PC-3 (cell line): ENCODE results near the gene GCLC. TPM values are rescaled to one million over a fixed set of nuclear protein-coding genes. Genes with fewer than 3 reads are reported as not detected.
"Not testable (repeated sequence)": the region's sequence is repeated elsewhere in the genome, so short reads cannot be mapped to it uniquely, and the experiment has no call there.

Source experiments
- ATAC-seq: fragments of 200-7000 bp; cut with Tn5 transposase; 2 replicates; pipeline ENCODE4 v1.9.1; 2020; ENCODE audit warnings: mild to moderate bottlenecking, moderate library complexity
- BruUV-seq: library from RNA; stranded (reverse); fragments of 400-500 nt; replicated peaks from 2 replicates; lab custom pipeline; 2021; lab: Mats Ljungman, UMichigan
- CTCF ChIA-PET: fragments of 300-600 bp; sonication (Branson Sonifier 250); formaldehyde crosslinking; loops from one replicate; lab custom pipeline; 2022; ENCODE audit warnings: antibody characterized with exemption; lab: Charles Lee
- POLR2A ChIA-PET: fragments of 300-600 bp; sonication (Branson Sonifier 250); formaldehyde crosslinking; loops from one replicate; lab custom pipeline; 2022; ENCODE audit warnings: antibody characterized with exemption; ENCODE audit not compliant: unreplicated experiment; lab: Charles Lee
- DNase-seq: peaks from one replicate; pipeline ENCODE4 v3.0.0-alpha.2; 2015
- H2AFZ ChIP-seq: fragments of 300-600 bp; sonication (generic); 2 replicates; pipeline ENCODE4 v1.6.0; 2016; ENCODE audit warnings: antibody characterized with exemption, low read length
- H3F3A ChIP-seq: fragments of 300-600 bp; sonication (generic); one replicate; pipeline ENCODE4 v1.6.0; 2017; ENCODE audit warnings: antibody characterized with exemption, low read length, control low read depth, mild to moderate bottlenecking; ENCODE audit not compliant: unreplicated experiment
- H3K27ac ChIP-seq: fragments of 300-600 bp; sonication (generic); 2 replicates; pipeline ENCODE4 v1.5.1; 2016; ENCODE audit warnings: mild to moderate bottlenecking, low read length
- H3K27me3 ChIP-seq: fragments of 300-600 bp; sonication (generic); 2 replicates; pipeline ENCODE4 v1.6.1; 2016; ENCODE audit warnings: low read length, mixed read lengths
- H3K36me3 ChIP-seq: fragments of 300-600 bp; sonication (generic); 2 replicates; pipeline ENCODE4 v1.6.1; 2016; ENCODE audit warnings: low read depth, mixed run types, low read length, mixed read lengths
- H3K4me1 ChIP-seq: fragments of 300-600 bp; sonication (generic); 2 replicates; pipeline ENCODE4 v1.5.1; 2016; ENCODE audit warnings: low read length; ENCODE audit not compliant: insufficient read depth
- H3K4me2 ChIP-seq: fragments of 300-600 bp; sonication (generic); 2 replicates; pipeline ENCODE4 v1.6.0; 2016; ENCODE audit warnings: low read length
- H3K4me3 ChIP-seq: fragments of 300-600 bp; sonication (generic); 2 replicates; pipeline ENCODE4 v1.5.1; 2016; ENCODE audit warnings: mild to moderate bottlenecking, low read length, mixed read lengths
- H3K79me2 ChIP-seq: fragments of 300-600 bp; sonication (generic); 2 replicates; pipeline ENCODE4 v1.6.1; 2017; ENCODE audit warnings: low read length, mixed read lengths
- H3K9ac ChIP-seq: fragments of 300-600 bp; sonication (generic); 2 replicates; pipeline ENCODE4 v1.6.0; 2016; ENCODE audit warnings: mild to moderate bottlenecking, low read length
- H3K9me2 ChIP-seq: fragments of 300-600 bp; sonication (generic); replicated peaks from 2 replicates; pipeline ENCODE4 v1.6.1; 2016; ENCODE audit warnings: mixed run types, low read length, mixed read lengths
- H3K9me3 ChIP-seq: fragments of 300-600 bp; sonication (generic); 2 replicates; pipeline ENCODE4 v1.6.1; 2016; ENCODE audit warnings: low read length, mixed read lengths
- H4K20me1 ChIP-seq: fragments of 300-600 bp; sonication (generic); 2 replicates; pipeline ENCODE4 v1.6.1; 2016; ENCODE audit warnings: low read length, mixed read lengths
- CTCF ChIP-seq: fragments of 300-600 bp; sonication (generic); conservative IDR thresholded peaks from 2 replicates; pipeline ENCODE4 v1.5.1; 2017; ENCODE audit warnings: antibody characterized with exemption, low read depth, mild to moderate bottlenecking, low read length
- EZH2 ChIP-seq: fragments of 300-600 bp; sonication (generic); IDR thresholded peaks from one replicate; pipeline ENCODE4 v1.6.1; 2017; ENCODE audit warnings: antibody characterized with exemption, mild to moderate bottlenecking, low read length; ENCODE audit not compliant: unreplicated experiment
- EZH2phosphoT487 ChIP-seq: fragments of 300-600 bp; sonication (generic); IDR thresholded peaks from 2 replicates; pipeline ENCODE4 v1.6.1; 2018; ENCODE audit warnings: mild to moderate bottlenecking, antibody characterized with exemption, low read length, borderline replicate concordance
- intact Hi-C: fragments of 100-400 bp; cut with micrococcal nuclease; formaldehyde crosslinking; loops from 2 replicates; pipeline ENCODE4 v1.9.0; 2023
- total RNA-seq: library from RNA; depleted of rRNA; stranded (reverse); fragments of >200 nt; gene quantifications from 2 replicates; pipeline ENCODE4 v1.2.3, GENCODE V29; 2014

The GCLC gene
- total RNA-seq, 1 experiment from 2014 or later: 50.1 TPM

GRCh38 chr6:53481323-53481722 is 63.6 kb downstream of the GCLC start:
- no peaks in the 10 kb centered on the region for H3F3A ChIP-seq
- intact Hi-C loops: loop anchor here (10.0 kb wide), 1 partner anchor 137 kb away; the partner anchor contains the start of gene ELOVL5
- H3K9me3 ChIP-seq: no peaks in the 10 kb centered on the region
- ChIA-PET CTCF (no interaction called here), POLR2A (no interaction called here)
- H3K4me3 ChIP-seq: no peak overlapping the region
- no TSS peak for BruUV-seq
- H3K4me1 ChIP-seq: 0 out of 2 replicates have a peak, but pooled peaks cover 7% of the 10 kb centered on the region
- no peak for DNase-seq
- no peak overlapping the region for H3K27ac ChIP-seq
- no peaks in the 10 kb centered on the region for H3K9me2 ChIP-seq
- H3K27me3 ChIP-seq: no peaks in the 10 kb centered on the region
- H2AFZ ChIP-seq: no peak overlapping the region
- no peak for ATAC-seq
- TF ChIP-seq CTCF (no peak), EZH2phosphoT487 (no peak), EZH2 (no peak)
- H3K79me2 ChIP-seq: no peaks in the 10 kb centered on the region
- H3K36me3 ChIP-seq: no peaks in the 10 kb centered on the region
- H3K4me2 ChIP-seq: no peak overlapping the region
- no peak overlapping the region for H3K9ac ChIP-seq
- no peaks in the 10 kb centered on the region for H4K20me1 ChIP-seq

GRCh38 chr6:53480774-53481173 is 64.1 kb downstream of the GCLC start:
- intact Hi-C loops: loop anchor here (10.0 kb wide), 1 partner anchor 136 kb away; the partner anchor contains the start of gene ELOVL5
- H3K9ac ChIP-seq, CTCF ChIA-PET, POLR2A ChIA-PET, H3K4me2 ChIP-seq, H3K4me1 ChIP-seq, ATAC-seq, H3K79me2 ChIP-seq, H4K20me1 ChIP-seq, H2AFZ ChIP-seq, H3K36me3 ChIP-seq, H3K9me2 ChIP-seq, H3K27me3 ChIP-seq, BruUV-seq, H3F3A ChIP-seq, H3K4me3 ChIP-seq, H3K9me3 ChIP-seq, DNase-seq, H3K27ac ChIP-seq: not testable (repeated sequence)

- no peak overlapping the region for H3K9ac ChIP-seq
- no peak overlapping the region for H3K4me2 ChIP-seq
- 0 out of 2 replicates have a peak, but pooled peaks cover 7% of the 10 kb centered on the region for H3K4me1 ChIP-seq
- no peak for DNase-seq
- no peak for ATAC-seq
- BruUV-seq: no TSS peak
- ChIA-PET CTCF (no interaction called here), POLR2A (no interaction called here)
- no peak for TF ChIP-seq CTCF
- no peak overlapping the region for H2AFZ ChIP-seq
- H3K27ac ChIP-seq: no peak overlapping the region
- no peaks in the 10 kb centered on the region for H3K79me2 ChIP-seq
- intact Hi-C loops: loop anchor here (10.0 kb wide), 1 partner anchor 135 kb away; the partner anchor contains the start of gene ELOVL5
- no peaks in the 10 kb centered on the region for H3K9me2 ChIP-seq
- no peaks in the 10 kb centered on the region for H3K36me3 ChIP-seq
- H3K9me3 ChIP-seq: no peaks in the 10 kb centered on the region
- H3K27me3 ChIP-seq: no peaks in the 10 kb centered on the region
- no peaks in the 10 kb centered on the region for H4K20me1 ChIP-seq
- H3K4me3 ChIP-seq: no peak overlapping the region
- no peaks in the 10 kb centered on the region for H3F3A ChIP-seq
These were observed 65.0 kb downstream of the GCLC start for GRCh38 chr6:53479871-53480270.
